ENCODE results near the gene SUN2.

Gene SUN2

DNA sequence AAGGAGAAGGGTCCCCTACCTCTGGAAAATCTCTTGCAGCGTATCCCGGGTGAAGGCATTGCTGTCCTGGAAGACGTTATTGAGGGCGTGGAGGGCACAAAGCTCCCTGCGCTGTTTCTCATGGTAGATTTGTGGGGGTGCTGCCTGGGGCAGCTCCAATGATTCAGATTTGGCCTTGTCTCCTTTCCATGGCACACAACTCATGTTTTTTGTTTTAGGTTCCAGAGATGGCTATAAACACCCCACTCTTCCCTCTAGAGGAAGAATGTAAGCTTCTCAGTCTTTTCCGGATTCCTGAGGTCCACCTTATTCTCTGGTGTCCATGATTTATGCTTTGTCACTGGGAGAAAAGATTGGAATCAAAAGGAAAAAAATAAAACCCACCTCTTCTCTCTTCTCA lies 56.0 kb downstream of the SUN2 start:
- DNase-seq (ENCODE audit: extremely low read depth in 1 of 2, low read depth in 1 of 2), result no peak

DNA sequence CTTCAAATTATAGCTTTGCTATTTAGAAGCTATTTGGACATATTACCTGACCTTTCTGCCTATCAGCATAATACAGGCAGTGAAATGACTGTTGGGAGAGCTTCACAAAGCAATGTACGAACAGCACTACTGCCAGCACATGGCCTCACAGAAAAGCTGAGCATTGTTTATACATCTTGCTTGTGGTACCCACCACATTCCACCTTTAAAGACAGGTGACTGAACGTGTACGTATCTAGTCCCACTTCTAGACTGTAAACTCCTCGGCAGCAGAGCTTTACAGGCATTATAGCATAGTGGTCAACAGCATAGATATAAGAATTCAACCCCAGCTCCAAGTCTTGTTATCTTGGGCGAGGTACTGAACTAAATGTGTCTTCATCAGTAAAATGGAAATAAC lies 56.7 kb downstream of the SUN2 start:
- no peak for DNase-seq (ENCODE audit: extremely low read depth in 1 of 2, low read depth in 1 of 2)

DNA sequence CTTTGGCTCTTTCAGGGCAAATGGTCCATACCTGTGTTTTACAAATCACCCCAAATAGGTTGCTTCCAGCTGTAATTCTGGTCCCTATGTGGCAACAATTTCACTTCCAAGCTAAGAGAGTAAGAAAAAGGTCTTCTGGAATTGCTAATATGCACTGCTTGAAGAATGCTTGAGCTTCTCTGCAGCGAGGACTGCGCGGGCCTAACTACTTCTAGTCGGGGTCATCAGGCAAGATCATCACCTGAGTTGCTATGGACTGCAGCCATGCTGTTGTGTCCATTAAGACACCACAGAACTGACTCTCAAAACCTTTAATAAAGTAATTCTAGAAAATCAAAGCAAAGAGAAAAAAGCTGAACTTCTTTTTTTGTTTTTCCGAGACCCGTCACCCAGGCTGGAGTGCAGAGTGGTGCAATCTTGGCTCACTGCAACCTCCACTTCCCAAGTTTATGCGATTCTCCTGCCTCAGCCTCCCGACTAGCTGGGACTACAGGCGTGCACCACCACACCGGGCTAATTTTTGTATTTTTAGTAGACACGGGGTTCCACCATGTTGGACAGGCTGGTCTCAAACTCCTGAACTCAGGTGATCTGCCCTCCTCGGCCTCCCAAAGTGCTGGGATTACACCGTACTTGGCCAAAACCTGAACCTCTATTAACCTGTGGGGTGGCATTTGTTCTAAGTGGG lies 57.2 kb downstream of the SUN2 start:
- no peak for DNase-seq (ENCODE audit: extremely low read depth in 1 of 2, low read depth in 1 of 2)

DNA sequence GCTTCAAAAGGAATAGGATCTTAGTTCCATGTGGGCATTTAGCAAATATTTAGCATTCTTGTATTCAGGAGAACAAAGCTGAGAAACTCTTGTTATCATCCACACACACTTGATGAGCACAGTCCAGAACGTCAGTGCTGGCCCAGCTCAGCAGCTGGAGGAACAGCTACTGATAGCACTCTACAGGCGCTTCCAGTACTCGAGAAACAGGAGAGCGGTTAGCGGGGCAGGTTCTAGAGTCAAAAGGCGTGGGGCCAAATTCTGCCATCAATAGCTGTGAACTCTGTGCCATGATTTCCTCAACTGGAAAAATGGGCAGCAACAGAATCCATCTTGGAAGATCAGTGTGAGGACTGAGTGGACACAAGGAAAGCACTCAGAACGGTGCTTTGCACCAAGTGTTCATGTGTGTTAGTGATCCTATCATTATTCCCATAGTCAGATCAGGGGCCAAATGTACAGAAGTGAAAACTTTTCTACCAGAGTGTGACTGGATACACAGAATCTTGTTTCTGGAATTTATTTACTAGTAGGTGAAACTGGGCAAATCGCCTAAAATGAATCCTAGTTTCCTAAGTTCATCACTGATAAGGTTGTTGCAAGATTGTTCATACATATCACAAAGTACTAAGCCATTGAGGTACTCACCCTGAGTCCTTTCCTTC lies 58.2 kb downstream of the SUN2 start:
- DNase-seq (ENCODE audit: extremely low read depth in 1 of 2, low read depth in 1 of 2), result no peak

DNA sequence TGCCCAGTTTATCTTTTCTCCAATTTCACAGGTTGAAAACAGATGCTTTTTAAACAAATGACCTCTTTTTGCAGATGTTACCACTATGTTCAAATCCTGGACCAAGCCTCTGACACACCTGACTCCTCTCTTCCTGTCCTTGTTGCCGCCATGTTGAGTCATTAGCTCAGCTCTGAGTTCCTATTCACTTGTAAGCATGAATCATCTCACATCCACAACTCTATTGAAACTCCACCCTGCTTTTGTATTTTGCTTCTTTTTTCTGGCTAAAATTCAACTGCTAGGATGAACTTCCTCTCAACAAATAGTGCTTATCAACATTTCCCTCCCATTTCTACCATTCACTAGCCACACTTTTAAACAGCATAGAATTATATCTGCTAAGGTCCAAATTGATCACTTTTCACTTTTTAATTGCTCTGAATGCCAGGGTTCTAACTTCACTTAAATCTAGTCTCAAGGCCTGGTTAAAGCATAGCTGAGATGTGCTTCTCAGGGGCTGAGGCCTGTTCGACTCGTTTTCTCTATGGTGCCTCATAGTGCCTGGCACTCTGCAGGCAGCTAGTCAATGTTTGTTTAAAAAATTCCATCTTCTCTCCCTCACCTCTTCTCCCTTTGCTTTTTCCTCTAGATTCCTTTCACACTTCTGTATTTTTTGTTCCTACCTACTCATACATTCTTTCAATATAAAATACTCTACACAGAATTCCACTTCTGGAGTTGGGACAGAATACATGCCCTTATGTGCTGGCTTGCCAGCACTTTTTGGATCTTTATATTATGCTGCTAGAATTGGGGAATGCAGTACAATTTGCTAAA lies 59.0 kb downstream of the SUN2 start:
- DNase-seq (ENCODE audit: extremely low read depth in 1 of 2, low read depth in 1 of 2), result no peak

DNA sequence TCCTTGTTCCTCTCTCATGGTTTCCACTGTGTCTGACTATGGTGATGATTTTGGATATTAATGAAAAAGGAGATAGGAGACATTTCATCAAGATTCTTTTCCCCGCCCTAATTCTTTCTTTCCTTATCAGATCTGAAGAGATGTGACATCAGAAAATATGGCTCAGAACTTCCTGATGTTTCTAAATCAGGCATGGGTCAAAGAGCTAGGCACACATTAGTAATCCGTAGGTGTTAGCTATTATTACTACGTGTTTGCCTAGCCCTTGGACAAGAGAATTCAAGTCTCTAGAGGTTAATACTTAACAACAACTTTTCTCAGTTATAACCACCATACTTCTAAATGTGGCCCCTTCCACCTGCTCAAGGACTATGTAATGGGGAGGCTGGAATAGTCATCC lies 60.9 kb downstream of the SUN2 start:
- DNase-seq (ENCODE audit: extremely low read depth in 1 of 2, low read depth in 1 of 2), result no peak

GRCh38 chr22:38694049-38694448 lies 61.7 kb downstream of the SUN2 start:
- no peak for DNase-seq (ENCODE audit: extremely low read depth in 1 of 2, low read depth in 1 of 2)

DNA sequence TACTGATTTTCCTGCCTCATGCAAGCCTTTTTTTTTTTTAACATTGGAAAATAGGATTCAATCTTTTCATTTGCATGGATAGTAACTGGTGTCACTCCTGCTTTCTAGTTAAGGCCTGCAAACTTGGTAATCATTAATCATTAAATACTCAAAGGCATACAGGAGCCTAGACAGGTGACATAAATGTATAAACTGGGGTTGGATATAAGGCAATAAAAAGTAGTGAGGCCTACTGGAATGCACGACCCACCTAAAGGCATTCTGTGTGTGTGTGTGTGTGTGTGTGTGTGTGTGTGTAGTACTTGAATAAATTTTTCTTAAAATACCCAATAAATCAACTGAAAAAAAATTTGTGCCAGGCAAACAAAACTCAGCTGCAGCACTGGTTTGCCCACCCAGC lies 66.1 kb downstream of the SUN2 start:
- no peak for DNase-seq (ENCODE audit: extremely low read depth in 1 of 2, low read depth in 1 of 2)

- DNase-seq (ENCODE audit: extremely low read depth in 1 of 2, low read depth in 1 of 2), result no peak
Measured at GRCh38 chr22:38685761-38686160, 70.0 kb downstream of the SUN2 start.

- no peak for DNase-seq (ENCODE audit: extremely low read depth in 1 of 2, low read depth in 1 of 2)
Measured at GRCh38 chr22:38684895-38685294, 70.9 kb downstream of the SUN2 start.
